CD4-positive, alpha-beta T cell treated with Interleukin-4 for 1 hour (primary cell): Measurements from ENCODE around the gene PDK2.

Experiments
- DNase-seq, 2 donors: peaks; one replicate each; pipeline ENCODE4 v3.0.0-alpha.2; 2020 to 2022

Gene PDK2

DNA sequence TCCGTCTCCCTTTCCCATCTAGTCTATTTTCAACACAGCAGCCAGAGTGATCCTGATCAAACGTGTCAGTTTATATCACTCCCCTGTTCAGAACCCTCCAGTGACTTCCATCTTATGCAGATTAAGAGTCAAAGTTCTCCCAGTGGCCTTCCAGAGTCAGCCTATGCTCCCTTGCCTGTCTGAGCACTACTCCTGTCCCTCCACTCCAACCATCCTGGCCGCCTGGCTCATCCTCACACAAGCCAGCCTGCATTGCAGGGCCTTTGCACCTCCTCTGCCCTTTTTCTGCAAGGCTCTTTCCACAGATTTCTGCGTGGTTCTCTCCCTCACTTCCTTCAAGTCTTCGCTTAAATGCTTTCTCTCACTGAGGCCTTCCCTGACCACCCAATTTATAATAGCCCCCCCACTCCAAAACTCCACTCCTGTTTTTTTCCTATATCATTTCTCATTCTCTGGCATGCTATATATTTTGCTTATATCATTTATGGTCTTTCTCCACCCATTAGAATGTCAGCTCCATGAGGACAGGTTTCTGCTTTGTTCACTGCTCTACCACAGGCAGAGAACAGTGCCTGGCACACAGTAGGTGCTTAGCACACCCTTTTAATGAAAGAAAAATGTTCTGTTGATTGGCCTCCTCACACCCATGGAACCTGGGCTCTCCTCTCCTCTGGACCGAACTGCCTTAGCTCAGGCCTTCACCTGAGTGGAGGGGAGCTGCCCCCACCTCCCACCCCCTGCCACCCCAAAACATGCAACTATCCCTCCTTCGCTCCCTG lies 25.5 kb downstream of the PDK2 start:
- DNase-seq, result no peak

DNA sequence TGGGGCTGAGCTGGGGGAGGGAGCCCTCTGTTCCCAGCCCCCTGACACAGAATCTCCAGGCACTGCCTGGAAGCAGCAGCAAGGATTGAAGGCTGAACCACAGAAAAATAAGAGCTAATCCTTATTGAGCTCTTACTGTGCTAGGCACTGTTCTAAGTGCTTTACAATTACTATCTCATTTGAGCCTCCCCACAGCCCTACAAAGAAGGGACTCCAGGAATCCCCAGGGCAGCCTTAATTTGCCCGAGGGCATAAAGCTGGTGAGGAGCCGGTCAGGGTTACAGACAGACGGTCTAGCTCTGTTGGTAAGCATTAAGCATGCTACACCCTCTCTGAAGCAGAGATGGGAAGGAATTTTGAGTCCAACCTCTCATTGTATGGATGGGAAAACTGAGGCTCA lies 27.8 kb downstream of the PDK2 start:
- no peak for DNase-seq

DNA sequence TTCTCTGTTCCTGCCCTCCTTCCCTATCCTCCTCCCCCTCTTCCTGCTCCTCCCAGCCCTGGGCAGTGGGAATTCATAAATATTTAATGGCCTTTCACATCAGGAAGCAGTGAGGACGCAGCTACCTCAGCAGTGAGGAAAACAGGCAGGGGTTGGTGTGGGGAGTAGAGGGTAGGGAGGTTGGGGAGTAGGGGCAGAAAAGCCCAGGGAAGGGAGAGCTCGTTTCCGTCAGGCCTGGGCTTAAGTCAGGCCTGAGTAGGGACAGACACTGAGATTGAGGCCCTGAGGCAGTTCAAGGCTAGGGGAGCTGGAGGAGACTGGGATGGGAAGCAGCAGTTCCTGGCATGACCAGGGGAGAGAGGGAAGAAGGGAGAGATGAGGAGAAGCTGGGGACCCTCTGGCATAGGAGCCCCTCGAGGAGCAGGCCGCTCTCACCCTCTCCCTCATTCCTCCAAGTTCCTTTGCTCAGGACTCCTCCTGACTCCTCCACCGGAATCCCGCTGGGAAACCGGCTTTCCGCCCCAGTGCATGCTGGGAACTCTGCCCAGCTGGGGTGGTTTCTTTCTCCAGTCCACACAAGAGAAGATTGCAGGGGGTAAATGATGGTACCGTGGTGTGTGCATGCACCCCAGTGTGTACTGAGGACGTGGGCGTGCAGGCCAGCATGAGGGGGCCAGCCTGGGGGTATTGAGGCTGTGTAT lies 28.6 kb downstream of the PDK2 start:
- DNase-seq, result no peak

DNA sequence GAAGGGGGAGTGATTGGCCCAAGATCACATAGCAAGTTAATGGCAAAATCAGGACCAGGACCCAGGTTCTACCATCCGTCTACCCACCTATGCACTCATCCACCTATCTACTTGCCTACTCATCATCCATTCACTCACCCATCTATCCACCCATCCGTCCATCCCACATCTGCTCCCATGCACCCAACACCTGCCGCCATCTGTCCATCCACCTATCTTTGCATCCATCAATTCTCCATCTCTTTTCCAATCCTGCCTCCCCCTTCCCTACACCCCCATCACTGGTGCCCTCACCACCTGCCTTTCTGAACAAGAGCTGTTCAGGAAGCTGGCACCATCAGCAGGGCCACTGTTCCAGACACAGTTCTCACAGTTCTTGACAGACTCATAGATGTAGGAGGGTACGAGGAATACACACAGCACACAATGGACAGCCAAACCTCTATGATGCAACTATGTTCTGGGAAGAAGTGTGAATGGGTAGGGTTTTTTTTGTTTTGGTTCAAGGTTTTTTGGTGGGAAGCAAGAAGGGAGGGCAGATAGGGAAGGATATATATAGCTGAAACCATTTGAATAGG lies 30.4 kb downstream of the PDK2 start:
- DNase-seq, result no peak

DNA sequence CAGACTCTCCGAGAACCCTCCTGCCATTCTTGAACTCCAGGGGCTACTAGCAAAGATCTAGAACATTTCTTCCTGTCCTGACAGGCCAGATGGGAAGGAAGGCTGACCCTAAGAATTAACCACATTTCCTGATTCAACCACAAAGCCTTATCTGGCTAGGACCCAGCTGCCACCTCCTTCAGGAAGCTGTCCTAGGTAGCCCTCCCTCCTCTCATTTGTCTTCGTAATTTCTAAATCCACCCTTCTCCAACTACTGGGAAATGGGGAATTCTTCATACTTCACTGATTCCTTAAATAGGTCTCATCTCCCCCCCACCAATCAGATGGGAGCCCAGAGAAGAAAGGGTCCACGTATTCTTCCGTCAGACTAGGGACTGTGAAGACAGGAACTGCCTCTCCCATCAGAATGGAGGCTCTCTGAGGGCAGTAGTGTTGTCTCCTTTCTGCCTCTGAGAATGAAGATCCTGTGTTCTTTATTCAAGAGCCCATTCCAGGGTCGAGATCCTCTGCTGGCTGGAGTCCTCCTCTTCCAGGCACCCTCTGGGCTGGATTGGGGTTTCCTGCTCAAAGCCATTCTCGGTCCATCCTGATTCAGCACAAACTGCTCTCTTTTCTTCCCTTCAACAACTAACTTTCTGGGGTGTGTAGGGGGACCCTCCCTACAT lies 32.7 kb downstream of the PDK2 start:
- no peak for DNase-seq

DNA sequence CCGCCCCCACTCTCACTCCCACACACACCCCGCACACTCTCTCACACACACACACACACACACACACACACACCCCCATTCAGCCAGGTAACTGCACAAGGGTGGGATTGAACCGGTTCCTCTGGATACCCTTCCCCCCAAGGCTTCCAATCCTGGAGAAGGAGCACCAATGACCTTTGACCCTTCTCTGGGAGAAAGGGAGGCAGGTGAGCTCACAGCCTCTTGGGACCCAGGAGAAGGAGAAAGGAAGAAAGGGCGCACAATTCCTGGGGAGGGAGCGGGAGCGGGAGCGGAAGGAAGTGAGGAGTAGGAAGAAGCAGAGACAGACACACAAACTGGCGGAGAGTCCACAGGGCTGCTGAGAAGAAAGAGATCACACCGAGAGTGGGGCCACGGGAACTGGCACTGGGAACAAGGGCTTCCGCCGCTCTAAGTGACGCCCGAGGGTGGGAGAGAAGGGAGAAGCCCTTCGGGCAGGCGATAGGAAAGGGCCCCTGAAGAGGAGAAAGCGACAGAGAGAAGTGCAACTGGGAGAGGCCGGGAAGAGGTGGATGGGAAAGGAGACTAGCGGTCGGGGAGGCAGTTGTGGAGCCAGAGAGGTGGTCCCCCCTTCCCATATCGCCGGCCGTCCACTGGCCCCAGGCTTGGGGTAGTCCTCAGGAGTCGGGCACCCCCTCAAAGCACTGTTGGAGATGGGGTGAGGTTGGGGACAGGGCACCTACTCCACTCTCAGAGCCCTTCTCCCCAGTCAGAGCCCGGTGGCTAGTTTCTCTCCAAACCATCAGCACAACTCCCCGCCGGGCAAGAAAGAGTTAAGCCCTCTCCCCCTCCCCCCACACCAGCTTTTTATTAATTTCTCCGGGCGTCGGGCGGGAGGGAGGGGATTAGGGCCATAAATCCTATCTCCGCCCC lies 33.5 kb downstream of the PDK2 start:
- DNase-seq, result no peak

DNA sequence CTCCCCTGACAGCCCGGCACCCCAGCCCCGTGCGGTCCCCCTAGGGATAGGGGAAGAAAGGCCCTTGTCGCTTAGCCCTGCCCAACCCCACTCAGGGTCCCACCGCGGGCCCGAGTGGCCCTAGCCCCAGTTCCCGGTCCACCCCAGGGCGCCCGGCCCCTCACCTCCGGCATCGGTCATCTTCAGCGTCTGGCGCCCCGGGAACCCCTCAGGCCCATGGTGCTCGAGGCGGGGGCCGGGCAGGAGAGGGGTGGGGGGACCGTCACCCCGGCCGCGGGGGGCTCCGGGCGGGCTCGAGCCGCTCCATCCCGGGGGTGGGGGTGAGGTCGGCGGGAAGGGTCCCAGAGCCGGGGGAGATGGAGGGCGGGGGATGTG lies 34.2 kb downstream of the PDK2 start:
- no peak for DNase-seq

DNA sequence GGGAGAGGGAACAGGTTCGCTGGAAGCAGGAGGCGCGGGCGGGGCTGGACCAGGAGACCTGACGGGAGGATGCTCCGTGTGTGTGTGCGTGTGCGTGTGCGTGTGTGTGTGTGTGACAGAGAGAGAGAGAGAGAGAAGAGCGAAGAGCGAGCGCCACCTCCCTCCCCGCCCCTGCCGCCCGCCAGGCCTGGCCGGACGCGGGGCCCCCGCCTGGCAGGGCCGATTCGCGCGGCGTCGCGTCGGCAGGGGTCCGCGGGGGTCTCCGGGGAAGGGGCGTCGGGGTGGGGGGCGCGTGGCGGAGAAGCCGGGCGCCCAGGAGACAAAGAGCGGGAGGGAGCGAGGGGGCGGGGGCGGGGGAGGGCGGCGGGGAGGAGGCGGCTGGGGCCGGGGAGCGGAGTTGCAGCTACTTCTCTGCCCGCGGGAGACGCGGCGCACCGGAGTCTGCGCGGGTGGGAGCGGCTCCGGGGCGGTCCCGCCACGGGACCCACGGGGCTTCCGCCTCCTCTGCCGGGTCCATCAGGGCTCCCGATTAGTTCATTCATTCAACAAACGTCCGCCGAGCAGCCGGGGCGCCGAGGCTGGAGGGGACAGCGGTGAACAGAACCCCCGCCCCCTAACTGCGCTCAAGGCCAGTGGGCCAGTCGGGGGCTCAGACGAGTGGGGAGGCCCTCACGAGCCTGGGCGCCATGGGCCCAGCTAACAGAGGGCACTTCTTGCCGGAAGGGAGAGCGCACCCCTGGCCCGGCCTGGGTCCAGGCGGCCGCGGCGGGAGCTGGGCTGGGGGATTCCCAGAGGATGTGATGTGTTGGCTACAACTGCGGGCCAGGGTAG lies 34.8 kb downstream of the PDK2 start, which contains the start of gene SAMD14:
SAMD14 (minus strand) TSS at position 433 of the 831 bp plus-strand sequence. CDS start 5,201 bp downstream, outside the sequence.
- DNase-seq, result peak; percentile 59 to 71

DNA sequence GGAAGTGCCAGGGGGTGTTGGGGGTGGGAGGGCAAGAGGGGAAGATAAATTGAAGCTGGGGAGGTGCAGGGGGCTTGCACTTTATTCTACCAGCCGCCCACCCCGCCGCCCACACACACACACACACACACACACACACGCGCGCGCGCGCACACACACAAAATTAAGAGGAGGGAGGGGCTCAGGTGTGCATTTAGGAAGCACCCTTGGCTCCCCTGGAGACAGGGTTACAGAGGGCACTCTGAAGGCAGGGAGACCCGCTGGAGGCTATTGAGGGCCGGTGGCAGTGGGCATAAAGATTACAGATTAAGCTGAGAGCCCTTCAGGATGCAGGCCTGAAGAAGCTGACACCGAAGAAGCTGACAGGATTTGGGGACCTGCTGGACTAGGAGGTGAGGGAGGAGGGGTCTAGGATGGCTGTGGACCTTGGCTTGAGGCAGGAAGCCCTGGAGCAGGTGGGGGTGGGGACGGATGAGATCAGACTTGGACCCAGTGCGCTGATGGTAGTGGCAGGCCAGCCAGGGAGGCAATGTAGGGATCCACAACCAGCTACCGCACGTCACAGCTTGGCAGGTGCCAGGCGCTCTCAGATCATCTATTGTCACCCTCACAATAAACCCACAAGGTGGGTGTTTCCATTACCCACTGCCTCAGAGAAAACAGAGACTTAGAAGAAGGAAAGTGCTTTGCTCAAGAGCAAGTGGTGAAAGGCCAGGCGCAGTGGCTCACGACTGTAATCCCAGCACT lies 35.6 kb downstream of the PDK2 start:
- no peak for DNase-seq

DNA sequence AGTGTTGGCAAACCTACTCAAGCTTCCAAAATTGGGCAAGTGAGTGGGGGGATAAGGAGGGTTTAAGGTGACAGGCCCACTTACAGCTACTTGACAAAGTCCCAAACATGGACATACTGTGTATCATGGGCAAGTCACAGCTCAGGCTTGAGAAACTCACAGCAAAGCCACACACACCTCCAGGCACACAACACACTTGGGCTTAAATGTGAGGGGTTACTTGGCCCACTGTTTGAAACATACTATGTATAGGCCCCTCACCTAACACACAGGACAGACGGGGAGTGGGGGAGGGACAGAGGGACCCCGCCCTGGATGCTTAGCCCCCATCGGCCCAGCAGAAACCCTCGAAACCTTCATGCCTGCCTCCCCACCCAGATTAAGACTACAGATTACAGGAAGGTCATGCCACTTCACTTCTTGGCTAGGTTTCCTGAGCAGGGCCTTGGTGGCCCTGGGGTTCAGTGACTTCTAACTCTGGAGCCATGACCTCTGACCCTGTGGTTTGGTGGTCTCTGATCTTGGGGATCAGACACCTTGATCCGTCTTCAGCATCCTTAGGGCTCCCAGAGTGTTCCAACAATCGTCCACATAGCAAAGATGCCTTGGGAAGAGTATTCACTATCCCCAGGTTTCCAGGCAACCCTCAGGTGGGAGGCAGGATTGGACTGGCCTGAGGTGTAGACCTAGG lies 37.1 kb downstream of the PDK2 start:
- DNase-seq, result no peak

DNA sequence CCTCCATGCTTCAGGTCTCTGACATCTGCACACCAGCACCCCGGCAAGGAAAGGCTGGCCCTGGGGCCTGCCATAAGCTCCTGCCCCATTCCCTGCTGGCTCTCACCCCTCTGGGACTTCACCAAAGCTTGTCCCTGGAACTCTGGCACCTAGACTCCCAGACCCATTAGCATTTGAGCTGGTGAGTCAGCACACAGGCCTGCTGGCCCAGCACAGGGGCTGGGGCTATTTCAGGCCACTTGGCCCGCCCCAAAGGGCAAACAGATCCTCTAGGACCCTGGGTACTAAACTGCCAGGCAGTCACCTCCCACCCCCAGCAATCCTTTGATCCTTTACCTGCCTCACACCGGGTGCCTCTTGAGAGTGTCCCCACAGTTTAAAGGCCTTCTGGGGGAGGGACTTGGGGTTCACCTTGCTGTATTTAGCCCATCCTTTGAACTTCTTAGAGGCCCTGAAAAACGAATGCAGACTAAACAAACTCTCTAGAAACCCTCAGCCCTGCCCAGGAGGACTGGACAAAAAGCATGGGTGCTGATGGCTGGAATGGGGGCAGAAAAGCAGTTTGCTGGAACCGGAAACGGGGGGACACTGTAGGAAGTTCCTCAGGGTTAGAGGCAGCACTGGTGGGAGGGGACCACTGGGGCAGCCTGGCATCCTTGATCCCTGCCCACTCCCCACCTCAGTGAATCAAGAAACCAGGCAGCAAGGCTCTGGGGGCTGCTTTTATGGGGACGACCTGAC lies 38.0 kb downstream of the PDK2 start:
- DNase-seq, result no peak

DNA sequence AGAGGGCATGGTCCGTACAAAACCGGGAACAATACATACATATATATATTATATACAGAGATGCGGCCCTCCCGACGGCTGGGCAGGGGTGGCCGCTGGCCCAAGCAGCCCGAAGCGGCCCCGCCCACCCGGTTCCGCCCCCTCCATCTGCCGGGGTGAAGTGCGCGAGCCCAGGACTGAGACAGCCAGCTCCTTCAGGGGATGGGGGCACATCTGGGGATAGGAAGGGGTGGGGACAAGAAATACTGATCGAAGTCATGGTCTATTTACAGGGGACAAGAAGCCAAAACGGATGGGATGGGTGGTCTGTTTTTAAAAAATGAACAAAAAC lies 38.6 kb downstream of the PDK2 start:
- no peak for DNase-seq

DNA sequence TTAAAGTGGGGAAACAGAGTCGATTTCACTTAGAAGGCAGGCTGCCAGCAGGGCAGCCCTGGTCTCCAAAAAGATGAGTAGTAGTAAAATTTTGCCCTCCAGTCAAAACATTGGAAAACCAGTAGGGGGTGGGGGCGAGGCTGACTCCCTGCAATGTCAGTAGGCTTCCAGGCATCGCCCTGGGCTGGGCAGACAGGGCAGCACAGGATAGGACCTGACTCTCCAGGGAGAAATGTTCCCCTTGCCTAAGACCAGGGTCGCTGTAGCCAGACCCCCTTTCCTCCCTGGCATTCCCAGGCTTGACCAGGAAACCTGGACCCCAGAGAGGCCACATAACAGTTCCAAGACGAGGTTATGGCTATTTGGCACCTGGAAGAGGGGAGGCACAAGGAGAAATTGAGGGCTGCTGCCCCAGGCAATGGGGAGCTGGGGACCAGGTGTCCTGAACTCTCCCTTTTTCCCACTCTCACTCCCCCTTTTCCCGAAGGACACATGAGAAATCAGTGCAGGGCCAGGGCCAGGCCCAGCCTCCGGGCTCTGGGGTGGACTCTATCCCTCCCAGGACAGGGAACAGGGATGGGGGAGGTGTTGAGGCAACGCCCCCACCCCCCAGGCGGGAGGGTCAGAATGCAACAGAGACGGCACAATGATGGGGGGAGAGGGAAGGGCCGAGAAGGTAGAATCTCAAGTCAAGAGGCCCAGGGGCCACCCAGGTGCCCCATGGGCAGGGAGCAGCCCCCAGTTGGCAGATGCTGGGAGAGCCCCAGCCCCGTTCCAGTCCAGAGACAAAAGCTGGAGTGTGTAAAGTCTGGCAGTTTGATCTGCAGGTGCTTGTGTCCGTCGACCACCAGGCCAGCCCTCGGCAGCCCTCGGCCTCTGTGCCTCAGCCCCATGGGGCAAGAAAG lies 39.3 kb downstream of the PDK2 start:
- no peak for DNase-seq

DNA sequence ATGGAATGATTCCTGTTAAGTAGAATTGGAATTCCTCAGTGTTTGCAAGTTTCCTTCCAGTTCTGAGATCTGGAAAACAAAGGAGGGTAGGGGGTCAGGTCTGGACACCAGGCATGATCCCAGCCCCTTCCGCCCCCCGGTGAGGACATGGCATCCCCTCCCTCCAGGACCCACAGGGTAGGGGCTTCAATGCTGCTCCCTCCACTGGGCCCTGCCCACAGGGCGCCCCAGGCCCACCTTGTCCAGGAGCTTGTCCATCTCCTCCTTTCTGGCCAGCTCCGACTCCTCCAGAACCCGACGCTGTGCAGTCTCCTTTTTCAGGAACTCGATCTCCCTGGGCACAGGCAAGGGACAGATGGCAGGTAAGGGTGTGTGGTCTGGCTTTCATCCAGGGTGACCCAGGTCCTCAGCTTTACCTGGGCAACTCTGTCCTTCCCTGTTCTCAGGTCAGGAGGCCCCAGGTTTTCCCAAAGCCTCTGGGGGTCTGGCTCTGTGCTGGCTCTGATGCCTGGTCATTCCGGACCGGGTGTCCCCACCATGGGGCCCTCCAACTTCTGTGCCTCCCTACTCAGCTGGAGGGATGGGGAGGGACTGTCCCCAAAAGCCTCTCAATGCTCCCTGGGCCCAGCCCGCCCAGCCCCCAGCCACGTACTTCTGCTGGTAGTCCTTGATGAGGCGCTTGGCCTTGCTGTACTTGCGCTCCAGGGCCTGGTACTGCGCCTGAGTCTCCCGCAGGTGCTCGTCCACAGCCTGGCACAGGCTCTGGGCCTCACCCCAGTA lies 40.4 kb downstream of the PDK2 start:
- no peak for DNase-seq

DNA sequence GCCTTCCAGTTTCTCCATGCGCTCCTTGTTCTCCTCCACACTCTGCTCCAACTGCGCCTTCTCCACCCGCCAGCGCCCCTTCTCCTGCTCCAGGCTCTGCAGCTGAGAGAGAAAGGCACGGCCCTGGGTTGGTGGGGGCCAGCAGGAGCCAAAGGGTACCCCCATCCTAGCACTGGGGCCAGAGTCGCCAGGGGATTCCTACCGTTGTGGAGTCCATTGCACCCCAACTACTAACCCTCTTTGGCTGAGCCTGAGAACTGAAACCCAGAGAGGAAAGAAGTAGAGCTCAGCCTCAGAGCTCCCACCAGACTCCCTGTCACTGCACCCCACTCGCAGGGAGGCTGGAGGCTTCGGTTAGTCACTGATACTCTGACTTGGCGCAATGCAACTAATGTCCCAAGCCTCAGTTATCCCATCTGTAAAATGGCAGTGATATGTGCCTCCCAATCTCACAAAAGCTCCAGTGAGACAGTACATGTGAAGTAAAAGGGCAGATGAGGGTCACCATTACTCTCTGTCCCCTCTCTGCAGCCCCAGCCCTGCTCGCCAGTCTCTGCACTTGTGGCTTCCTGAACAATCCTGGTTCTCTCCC lies 41.0 kb downstream of the PDK2 start:
- DNase-seq, result no peak

DNA sequence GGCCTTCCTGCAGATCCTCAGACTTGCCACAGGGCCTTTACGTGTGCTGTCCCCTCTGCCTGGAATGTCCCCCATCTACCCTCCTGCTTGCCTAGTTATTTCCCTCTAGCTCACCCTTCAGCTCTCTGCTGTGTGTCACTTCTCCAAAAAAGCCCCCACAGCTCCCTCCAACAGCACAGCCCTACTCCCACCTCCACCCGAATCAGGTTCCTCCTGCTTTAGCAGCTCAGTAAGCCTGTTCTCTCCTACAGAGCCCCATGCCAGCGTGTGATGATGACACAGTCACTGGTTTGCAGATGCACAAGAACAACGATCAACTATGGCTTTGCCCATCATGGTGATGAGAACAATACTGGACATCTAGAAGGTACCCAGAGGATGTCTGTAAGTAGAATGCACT lies 41.9 kb downstream of the PDK2 start:
- DNase-seq, result no peak

DNA sequence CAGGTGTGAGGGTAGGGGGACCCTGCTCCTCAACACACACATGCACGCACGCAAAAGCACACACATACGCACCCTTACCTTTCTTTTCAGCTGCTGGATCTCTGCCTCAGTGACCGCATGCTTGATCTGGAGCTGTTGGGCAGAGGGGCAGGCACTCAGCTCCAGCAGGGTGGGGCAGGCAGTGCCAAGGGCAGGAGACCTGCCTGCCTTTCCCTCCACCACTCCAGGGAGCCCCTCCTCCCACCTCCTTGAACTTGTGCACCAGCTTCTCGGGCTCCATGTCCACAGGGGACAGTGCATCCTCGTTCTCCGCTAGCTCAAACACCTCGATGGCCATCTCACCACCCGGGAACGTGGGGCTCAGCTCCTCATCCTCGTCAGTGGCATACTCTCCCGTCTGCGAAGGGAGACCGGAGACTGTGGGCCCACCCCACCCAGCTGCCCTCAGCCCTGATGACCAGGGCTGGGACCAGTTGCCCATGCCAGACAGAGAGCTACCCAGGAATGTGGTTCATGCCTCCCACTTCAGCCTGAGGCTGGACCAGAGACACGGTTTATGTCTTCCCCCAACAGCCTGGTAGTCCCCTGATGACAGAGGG lies 44.1 kb downstream of the PDK2 start:
- no peak for DNase-seq
